Neural progenitor cell (in vitro differentiated cells): Measurements from ENCODE around the gene GSTA4.

Experiments
- EZH2 ChIP-seq: fragments of 200-600 bp; sonication (generic); IDR thresholded peaks from 2 replicates; pipeline ENCODE4 v1.6.1; 2017; ENCODE audit warnings: antibody characterized with exemption, mild to moderate bottlenecking, moderate library complexity
- EZH2phosphoT487 ChIP-seq: fragments of 200-600 bp; sonication (generic); IDR thresholded peaks from 2 replicates; pipeline ENCODE4 v1.6.1; 2017; ENCODE audit warnings: antibody characterized with exemption
- TF ChIP-seq, protein P1 (sequence below): fragments of 200-600 bp; sonication (generic); IDR thresholded peaks from 2 replicates; pipeline ENCODE4 v1.5.1; 2017; ENCODE audit warnings: antibody characterized with exemption, mild to moderate bottlenecking

GRCh38 chr6:53011979-53012378 lies 16.9 kb upstream of the GSTA4 start:
- TF ChIP-seq, protein P1, sequence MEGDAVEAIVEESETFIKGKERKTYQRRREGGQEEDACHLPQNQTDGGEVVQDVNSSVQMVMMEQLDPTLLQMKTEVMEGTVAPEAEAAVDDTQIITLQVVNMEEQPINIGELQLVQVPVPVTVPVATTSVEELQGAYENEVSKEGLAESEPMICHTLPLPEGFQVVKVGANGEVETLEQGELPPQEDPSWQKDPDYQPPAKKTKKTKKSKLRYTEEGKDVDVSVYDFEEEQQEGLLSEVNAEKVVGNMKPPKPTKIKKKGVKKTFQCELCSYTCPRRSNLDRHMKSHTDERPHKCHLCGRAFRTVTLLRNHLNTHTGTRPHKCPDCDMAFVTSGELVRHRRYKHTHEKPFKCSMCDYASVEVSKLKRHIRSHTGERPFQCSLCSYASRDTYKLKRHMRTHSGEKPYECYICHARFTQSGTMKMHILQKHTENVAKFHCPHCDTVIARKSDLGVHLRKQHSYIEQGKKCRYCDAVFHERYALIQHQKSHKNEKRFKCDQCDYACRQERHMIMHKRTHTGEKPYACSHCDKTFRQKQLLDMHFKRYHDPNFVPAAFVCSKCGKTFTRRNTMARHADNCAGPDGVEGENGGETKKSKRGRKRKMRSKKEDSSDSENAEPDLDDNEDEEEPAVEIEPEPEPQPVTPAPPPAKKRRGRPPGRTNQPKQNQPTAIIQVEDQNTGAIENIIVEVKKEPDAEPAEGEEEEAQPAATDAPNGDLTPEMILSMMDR, result no peak
- TF ChIP-seq EZH2 (no peak), EZH2phosphoT487 (no peak)
